ENCODE data around the gene BCHE.

GRCh38 chr3:165830746-165831145, 6.5 kb downstream of the BCHE start:
- TF ChIP-seq, protein P1, sequence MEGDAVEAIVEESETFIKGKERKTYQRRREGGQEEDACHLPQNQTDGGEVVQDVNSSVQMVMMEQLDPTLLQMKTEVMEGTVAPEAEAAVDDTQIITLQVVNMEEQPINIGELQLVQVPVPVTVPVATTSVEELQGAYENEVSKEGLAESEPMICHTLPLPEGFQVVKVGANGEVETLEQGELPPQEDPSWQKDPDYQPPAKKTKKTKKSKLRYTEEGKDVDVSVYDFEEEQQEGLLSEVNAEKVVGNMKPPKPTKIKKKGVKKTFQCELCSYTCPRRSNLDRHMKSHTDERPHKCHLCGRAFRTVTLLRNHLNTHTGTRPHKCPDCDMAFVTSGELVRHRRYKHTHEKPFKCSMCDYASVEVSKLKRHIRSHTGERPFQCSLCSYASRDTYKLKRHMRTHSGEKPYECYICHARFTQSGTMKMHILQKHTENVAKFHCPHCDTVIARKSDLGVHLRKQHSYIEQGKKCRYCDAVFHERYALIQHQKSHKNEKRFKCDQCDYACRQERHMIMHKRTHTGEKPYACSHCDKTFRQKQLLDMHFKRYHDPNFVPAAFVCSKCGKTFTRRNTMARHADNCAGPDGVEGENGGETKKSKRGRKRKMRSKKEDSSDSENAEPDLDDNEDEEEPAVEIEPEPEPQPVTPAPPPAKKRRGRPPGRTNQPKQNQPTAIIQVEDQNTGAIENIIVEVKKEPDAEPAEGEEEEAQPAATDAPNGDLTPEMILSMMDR (IDR thresholded peaks at IDR 0.05; ENCODE audit: low read depth, low read length, poor library complexity, severe bottlenecking) = no peak
- no peak for TF ChIP-seq EZH2phosphoT487 (IDR thresholded peaks at IDR 0.05; ENCODE audit: borderline replicate concordance, low read length)

All from DOHH2 (cell line).